Measurements from ENCODE around the gene GRIK4.

Gene GRIK4

DNA sequence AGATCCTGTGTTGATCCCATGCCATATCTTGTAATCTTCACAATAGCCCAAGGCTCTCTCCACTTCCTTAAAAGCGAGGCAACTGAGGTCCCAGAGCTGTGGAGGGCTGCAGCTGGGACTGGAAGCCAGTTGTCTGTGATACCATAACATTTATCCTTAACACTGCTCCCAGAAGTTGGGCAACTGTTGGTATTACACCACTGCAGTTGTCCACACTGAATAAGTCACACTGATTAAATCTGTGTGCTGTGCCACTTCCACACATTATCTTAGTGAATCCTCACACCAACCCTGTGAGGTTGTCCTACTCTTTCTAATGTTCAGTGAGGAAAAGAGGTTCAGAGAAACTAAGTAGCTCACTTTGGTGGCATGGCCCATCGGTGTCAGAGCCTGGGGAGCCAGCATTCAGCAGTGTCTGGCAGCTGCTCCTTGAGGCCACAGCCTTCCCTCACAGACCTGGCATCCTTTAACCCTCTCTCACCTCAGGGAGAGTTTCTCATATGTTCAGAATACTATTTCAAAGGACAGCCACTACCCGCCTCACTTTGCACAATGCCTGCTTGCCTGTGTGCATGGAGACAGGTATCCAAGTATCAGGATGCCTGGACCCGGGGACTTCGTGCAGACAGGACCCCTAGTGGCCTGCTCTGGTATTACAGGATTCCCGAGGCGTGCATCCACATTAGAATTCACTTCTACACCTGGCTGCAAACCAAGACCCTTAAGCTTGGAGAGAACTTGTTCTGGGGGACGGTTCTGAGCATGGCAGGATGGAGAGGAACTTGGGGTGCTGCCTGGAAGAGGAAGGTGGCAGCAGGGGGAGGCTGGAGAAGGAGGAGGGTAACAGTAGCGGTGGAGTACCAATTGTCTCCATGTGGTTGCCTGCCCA, 290.5 kb downstream of the GRIK4 start:
- DNase-seq (ENCODE audit: low read depth): peak; percentile 66
- TF ChIP-seq, protein P1, sequence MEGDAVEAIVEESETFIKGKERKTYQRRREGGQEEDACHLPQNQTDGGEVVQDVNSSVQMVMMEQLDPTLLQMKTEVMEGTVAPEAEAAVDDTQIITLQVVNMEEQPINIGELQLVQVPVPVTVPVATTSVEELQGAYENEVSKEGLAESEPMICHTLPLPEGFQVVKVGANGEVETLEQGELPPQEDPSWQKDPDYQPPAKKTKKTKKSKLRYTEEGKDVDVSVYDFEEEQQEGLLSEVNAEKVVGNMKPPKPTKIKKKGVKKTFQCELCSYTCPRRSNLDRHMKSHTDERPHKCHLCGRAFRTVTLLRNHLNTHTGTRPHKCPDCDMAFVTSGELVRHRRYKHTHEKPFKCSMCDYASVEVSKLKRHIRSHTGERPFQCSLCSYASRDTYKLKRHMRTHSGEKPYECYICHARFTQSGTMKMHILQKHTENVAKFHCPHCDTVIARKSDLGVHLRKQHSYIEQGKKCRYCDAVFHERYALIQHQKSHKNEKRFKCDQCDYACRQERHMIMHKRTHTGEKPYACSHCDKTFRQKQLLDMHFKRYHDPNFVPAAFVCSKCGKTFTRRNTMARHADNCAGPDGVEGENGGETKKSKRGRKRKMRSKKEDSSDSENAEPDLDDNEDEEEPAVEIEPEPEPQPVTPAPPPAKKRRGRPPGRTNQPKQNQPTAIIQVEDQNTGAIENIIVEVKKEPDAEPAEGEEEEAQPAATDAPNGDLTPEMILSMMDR (IDR thresholded peaks at IDR 0.05; ENCODE audit: insufficient read depth, low read depth, low read length, missing control alignments): peak; percentile 90
- H3K4me3 ChIP-seq (ENCODE audit: low read length): no peak overlapping the region

DNA sequence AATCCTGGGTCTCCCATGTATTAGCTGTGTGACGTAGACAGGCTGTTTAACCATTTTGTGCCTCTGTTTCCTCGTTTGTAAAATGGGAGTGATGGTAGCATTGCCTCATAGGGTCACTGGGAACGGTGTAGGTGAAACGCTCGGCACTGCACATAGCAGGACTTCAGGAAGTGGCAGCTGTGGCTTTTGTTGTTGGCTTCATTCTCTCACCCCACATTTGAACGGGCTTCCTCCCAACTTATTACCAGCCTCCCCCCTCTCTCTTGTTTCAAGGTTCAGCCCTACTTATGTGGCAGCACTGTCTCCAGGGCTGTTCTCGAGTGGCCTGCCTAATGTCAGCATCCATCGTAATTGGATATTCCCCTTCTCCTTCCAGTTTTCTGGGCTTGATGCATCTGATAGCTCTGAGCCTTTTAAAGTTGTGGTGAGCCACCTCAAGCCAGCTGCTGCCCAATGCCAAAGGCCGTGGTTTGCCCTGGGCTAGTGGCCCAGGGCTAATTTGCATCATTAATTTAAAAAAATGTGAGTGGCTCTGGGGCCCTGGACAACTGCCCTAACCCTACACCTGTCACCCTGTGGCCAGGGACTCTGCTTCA, 294.5 kb downstream of the GRIK4 start:
- no peak for DNase-seq (ENCODE audit: low read depth)
- TF ChIP-seq, protein P1 (IDR thresholded peaks at IDR 0.05; ENCODE audit: insufficient read depth, low read depth, low read length, missing control alignments): no peak

DNA sequence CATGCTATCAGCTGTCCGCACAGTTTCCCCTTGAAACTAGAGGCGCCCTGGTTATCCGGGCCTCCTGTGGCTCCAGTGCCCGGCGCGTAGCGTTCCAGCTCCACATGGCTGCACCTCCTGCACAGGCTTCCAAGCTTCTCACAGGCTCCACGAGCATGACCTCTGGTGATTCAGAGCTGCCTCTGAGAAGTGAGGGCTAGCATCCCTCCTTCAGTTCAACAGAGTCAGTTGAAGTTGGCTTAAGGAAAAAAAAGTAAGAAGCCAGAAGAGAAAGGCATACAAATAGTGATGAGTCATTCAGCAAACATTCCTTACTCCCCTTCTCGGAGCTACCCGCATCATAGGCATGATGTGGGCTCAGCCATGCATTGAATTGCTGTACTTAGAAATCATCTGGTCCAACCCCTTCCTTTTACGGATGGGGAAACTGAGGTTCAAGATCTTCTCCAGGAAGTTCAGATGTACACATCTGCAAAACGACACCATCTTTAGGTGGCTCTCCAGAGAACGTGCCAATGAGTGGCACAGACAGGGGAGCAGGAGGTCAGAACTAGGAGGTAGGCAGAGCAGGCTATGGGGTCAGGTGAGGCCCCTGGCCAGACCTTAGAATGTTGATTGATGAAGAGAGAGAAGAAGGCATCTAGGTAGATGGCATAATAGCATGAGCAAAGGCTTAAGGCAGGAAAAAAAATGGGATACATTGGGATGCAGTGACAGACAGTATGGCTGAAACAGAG, 296.0 kb downstream of the GRIK4 start:
- H3K4me3 ChIP-seq (ENCODE audit: low read length): no peak overlapping the region
- TF ChIP-seq, protein P1 (IDR thresholded peaks at IDR 0.05; ENCODE audit: insufficient read depth, low read depth, low read length, missing control alignments): no peak
- peak; percentile 40 for DNase-seq (ENCODE audit: low read depth)

More for the DNA sequence above, 294.5 kb downstream of the GRIK4 start:
- no peak overlapping the region for H3K4me3 ChIP-seq (ENCODE audit: low read length)

DNA sequence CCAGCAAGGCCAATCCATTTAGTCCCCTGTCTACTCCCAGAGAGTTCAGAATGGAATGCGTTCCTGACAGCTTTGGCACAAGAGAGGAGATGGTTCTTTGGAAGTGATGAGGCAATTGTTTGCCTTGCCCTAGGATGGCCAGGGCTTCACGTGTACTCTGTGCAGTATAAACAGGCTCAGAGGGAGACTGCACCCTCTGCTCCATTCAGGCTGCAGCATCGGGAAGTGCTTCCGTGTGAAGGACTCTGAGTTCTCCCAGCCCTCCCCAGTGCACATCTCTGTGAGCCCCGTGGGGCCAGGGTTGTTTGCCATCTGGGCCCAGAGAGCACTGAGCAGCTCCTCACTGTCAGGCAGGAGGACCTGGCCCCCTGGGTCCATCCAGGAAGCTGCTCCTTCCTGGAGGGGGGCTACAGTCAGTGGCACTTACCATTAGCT, 297.1 kb downstream of the GRIK4 start:
- H3K4me3 ChIP-seq (ENCODE audit: low read length): no peak overlapping the region
- no peak for DNase-seq (ENCODE audit: low read depth)
- TF ChIP-seq, protein P1 (IDR thresholded peaks at IDR 0.05; ENCODE audit: insufficient read depth, low read depth, low read length, missing control alignments): no peak

DNA sequence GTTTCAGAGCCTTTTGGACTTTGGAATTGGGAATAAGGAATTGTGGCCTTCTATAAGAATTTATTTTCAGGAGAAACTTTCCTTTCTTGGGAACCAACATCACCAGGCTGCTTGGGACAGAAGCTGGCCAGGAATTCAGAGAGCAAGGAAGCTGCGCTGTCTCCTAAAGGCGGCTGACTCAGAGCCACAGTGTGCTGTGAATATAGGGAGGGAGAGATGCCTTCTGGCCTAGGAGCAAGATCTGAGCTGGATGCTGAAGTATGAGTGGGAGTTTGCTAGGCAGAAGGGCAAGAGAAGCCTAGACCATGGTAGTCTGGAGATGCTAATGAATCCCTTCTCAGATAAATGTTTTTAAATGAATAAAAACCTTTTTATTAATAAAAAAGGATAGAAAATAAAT, 298.7 kb downstream of the GRIK4 start:
- TF ChIP-seq, protein P1 (IDR thresholded peaks at IDR 0.05; ENCODE audit: insufficient read depth, low read depth, low read length, missing control alignments): no peak
- H3K4me3 ChIP-seq (ENCODE audit: low read length): no peak overlapping the region
- DNase-seq (ENCODE audit: low read depth): no peak

DNA sequence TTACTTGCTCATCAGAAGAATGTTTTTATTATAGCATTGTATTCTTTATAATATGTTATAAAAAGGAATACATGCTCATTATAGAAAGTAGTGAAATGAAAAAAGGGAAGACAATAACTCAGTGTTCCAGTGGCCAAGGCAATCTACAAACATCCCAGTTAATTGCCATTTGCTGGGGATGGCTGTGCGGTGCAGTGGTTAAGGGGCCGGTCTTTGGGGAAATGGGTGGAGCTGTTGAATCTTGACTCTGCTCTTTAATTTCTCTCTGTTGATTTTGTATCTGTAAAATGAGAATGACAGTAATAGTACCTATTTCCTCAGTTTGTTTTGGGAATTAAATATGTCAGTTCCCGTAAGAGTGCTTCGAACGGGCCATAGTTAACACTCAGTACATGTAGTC, 299.7 kb downstream of the GRIK4 start:
- no peak overlapping the region for H3K4me3 ChIP-seq (ENCODE audit: low read length)
- TF ChIP-seq, protein P1 (IDR thresholded peaks at IDR 0.05; ENCODE audit: insufficient read depth, low read depth, low read length, missing control alignments): no peak
- DNase-seq (ENCODE audit: low read depth): no peak
